Epithelial cell of esophagus (primary cell): ENCODE measurements around the gene KRTAP10-3.
"Not testable (repeated sequence)": the region's sequence is repeated elsewhere in the genome, so short reads cannot be mapped to it uniquely, and the experiment has no call there.

Source experiments
- DNase-seq: peaks from one replicate; pipeline ENCODE4 v3.0.0; 2010; ENCODE audit warnings: low read depth
- H3K4me3 ChIP-seq: 2 replicates; pipeline ENCODE4 v1.5.1; 2011; ENCODE audit warnings: mild to moderate bottlenecking, low read length, control low read depth
- TF ChIP-seq, protein P1 (sequence below): IDR thresholded peaks from 2 replicates; pipeline ENCODE4 v1.5.1; 2011; ENCODE audit warnings: low read depth, mild to moderate bottlenecking, low read length, control low read depth, inconsistent platforms; ENCODE audit not compliant: insufficient read depth; ENCODE audit errors: missing control alignments

KRTAP10-3 gene, protein sequence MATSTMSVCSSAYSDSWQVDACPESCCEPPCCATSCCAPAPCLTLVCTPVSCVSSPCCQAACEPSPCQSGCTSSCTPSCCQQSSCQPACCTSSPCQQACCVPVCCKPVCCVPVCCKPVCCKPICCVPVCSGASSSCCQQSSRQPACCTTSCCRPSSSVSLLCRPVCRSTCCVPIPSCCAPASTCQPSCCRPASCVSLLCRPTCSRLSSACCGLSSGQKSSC

DNA sequence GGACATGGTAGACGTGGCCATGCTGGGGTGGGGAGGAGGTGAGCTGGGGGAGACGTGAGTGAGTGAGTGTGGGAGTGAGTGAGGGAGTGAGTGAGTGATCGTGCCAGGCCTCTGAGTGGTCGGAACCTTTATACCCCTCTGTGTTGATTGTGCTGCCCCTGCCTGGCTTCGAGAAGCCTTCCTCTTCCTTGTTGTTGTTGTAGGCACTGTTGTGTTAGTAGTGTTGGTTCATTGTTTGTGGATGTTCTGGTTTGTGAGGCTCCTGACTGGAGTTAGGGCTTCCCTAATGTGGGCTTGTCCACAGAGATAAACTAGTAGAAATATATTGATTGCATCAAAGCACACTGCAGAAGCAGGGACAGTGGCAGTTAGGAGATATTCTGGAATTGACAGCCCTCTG lies at the start of gene KRTAP10-3:
Gene KRTAP10-3, minus strand, starts transcription at position 101 of the 400 bp plus-strand sequence. Its CDS starts 80 bp downstream, at position 21.
- no peak within 1 kb of the TSS for H3K4me3 ChIP-seq
- no peak for DNase-seq
- TF ChIP-seq, protein P1, sequence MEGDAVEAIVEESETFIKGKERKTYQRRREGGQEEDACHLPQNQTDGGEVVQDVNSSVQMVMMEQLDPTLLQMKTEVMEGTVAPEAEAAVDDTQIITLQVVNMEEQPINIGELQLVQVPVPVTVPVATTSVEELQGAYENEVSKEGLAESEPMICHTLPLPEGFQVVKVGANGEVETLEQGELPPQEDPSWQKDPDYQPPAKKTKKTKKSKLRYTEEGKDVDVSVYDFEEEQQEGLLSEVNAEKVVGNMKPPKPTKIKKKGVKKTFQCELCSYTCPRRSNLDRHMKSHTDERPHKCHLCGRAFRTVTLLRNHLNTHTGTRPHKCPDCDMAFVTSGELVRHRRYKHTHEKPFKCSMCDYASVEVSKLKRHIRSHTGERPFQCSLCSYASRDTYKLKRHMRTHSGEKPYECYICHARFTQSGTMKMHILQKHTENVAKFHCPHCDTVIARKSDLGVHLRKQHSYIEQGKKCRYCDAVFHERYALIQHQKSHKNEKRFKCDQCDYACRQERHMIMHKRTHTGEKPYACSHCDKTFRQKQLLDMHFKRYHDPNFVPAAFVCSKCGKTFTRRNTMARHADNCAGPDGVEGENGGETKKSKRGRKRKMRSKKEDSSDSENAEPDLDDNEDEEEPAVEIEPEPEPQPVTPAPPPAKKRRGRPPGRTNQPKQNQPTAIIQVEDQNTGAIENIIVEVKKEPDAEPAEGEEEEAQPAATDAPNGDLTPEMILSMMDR: no peak

DNA sequence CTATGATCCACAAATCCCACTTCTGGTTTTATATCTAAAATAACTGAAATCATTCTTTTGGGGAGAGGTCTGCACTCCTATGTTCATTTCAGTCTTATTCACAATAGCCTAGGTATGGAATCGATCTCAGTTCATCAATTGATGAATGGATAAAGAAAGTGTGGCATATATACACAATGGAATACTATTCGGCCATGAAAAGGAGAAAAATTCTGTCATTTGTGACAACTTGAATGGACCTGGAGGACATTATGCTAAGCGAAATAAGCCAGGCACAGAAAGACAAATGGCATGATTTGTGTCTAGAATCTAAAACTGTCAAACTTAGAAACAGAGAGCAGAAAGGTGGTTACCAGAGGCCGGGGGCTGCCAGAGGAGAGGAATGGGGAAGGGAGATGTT lies 47.9 kb upstream of the KRTAP10-3 start:
- TF ChIP-seq, protein P1: no peak
- H3K4me3 ChIP-seq: no peak overlapping the region
- DNase-seq: no peak

DNA sequence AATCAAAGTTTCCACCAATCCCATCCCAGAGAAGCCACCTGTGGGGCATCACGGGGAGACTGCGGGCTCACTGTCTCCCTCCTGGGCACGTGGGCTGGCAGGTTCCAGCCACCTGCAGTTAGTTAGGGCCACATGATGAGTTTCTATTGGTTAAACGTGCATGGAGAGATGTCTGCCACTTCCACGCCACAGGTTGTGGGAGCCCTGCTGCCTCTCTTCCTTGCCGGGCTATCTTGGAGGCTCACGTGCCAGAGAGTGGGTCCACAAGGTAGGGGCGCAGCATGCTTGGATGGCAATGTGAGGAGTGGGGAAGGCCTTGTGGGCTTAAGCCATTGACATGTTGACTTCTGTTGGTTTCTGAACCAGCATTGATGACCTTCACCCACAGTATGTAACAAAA lies 45.3 kb upstream of the KRTAP10-3 start:
- H3K4me3 ChIP-seq: no peak overlapping the region
- no peak for DNase-seq
- TF ChIP-seq, protein P1: no peak

DNA sequence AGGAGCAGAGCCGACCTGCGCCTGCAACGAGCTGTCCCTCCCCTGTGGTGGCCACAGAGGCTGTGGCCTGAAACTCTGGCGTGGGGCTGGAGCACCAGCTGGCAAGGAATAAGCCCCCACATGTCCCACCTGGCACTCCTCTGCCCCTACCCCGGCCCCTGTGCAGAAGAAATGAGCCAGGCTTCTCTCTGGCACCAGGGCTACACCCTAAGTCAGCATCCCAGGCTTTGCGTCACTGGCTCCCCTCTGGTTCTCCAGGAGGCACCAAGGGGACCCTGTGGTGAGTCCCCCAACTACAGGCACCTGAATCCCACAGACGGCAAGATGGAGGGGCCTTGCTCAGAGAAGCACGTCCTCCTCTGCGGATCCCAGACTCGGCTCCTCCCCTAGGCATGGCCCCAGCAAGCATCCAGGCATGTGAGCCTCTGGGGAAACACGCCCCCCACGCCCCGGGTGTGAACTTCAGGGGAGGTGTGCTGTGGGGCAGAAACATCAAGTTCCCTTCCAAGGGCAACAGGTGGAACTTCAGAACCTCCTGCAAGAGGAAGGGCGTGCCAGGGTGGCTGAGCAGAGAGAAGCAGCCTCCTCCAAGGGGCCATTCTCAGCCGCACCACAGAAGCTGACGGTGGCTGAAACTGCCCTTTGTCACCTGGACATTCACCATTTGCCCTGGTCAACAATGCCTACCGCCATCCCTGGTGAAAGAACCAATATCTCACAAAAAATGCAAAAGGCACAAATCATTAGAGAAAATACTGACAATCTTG lies 44.7 kb upstream of the KRTAP10-3 start:
- TF ChIP-seq, protein P1: no peak
- H3K4me3 ChIP-seq: no peak overlapping the region
- no peak for DNase-seq

DNA sequence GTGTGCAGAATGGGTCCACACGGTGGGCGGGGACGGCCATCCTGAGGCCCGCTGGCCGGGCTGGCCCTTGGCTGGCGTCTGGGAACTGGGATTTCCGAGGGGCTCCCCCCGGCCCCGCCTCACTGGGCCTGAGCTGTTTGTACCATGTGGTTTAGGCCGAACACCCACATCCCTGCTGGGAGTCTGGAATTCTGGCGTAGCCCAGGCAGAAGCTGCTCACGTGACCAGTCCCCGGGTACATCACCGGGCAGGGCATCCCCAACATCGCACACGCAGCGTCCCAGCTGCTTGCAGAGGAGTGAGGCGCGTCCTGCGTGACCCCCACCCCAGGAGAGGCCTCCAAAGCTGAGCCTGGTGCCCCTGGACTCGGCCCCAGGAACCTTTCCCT lies 43.9 kb upstream of the KRTAP10-3 start:
- TF ChIP-seq, protein P1: no peak
- no peak overlapping the region for H3K4me3 ChIP-seq
- DNase-seq: no peak

DNA sequence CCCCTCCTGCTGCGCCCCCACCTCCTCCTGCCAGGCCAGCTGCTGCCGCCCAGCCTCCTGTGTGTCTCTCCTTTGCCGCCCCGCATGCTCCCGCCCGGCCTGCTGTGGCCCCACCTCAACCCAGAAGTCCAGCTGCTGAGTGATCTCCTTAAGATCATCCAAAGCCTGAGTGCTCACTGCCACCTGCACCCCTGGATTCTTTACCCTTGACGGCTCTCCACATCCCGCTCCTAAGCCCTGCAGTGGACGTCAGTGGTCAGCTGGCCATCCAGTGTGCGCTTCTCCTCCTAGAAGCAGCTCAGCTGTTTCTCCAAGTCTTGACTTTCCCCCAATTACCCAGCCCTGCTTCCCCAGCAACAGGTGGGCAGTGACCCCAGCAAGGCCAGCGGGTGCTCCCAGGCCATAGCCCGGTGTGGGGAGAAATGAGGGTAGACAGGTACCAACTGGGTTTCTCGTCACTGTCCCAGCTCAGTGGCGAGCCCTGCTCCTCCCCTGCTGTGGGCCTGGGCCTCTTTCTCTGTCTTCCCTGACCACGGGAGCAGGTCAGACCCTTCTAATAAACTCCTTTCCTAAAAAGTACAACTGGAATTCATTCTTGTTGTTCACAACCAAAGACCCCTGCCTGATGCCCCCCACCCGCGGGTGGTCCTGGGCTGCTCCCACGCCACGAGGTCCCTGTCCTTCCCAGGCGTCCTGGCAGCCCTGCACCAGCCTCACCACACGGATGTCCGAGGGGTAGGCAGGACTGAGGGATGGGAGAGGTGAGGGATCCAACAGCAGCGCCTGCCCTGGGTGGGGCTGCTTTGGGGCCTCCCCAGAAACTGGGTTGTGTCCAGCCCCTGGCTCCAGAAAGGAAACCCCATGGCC lies 43.2 kb upstream of the KRTAP10-3 start:
- no peak for DNase-seq
- TF ChIP-seq, protein P1: no peak
- H3K4me3 ChIP-seq: no peak overlapping the region

DNA sequence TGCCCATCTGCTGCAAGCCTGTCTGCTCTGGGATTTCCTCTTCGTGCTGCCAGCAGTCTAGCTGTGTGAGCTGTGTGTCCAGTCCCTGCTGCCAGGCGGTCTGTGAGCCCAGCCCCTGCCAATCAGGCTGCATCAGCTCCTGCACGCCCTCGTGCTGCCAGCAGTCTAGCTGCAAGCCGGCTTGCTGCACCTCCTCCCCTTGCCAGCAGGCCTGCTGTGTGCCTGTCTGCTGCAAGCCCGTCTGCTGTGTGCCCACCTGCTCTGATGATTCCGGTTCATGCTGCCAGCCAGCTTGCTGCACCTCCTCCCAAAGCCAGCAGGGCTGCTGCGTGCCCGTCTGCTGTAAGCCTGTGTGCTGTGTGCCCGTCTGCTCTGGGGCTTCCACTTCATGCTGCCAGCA lies 42.5 kb upstream of the KRTAP10-3 start:
- not testable (repeated sequence) for H3K4me3 ChIP-seq, DNase-seq

DNA sequence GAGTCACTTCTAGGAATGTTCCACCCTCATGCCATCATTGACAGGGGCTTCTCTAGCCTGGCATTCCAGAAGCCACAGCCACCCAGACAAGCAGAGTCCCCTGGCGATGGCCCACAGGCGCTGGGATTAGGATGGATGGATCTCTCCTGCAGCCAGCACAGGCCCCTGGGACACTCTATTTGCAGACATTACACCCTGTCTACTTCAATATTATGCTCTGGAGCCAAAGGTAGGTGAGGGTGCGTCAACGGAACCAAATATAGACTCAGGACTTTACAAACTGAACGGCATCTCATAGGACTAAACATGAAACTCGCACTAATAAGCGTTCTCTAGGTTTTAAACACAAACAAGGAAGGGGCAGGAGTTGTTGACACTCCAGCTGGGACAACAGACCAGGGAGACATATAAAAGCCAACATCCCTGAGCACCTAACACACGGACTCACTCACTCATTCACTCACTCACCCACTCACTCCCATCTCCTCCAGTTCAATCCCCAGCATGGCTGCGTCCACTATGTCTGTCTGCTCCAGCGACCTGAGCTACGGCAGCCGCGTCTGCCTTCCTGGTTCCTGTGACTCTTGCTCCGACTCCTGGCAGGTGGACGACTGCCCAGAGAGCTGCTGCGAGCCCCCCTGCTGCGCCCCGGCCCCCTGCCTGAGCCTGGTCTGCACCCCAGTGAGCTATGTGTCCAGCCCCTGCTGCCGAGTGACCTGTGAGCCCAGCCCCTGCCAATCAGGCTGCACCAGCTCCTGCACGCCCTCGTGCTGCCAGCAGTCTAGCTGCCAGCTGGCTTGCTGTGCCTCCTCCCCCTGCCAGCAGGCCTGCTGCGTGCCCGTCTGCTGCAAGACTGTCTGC lies 41.8 kb upstream of the KRTAP10-3 start, which contains the start of gene KRTAP10-7:
Gene KRTAP10-7, plus strand, starts transcription at position 480 of the 861 bp plus-strand sequence. Its CDS starts 25 bp downstream, at position 505.
- H3K4me3 ChIP-seq, DNase-seq: not testable (repeated sequence)
